ENCODE data around the gene CNGA1.

CNGA1 gene

GRCh38 chr4:48016141-48017107 is at the start of gene CNGA1, which contains the start of gene NIPAL1:
CNGA1 (minus strand) TSS chr4:48016681; CDS start chr4:47952689, 63,992 bp downstream.
NIPAL1 (plus strand) TSS chr4:48016772; CDS start chr4:48016840, 68 bp downstream.
- Histone ChIP-seq H3K4me3 (ENCODE audit: low read depth, low read length) (peak within 1 kb of the TSS; percentile 79), H3K4me1 (ENCODE audit: control insufficient read depth, insufficient read depth, low read length, unreplicated experiment) (no peaks in the 10 kb centered on the region), H3K36me3 (ENCODE audit: insufficient read depth, low read length) (no peaks in the 10 kb centered on the region), H3K27me3 (ENCODE audit: insufficient read depth, low read length) (no peaks in the 10 kb centered on the region), H2AFZ (ENCODE audit: low read length, unreplicated experiment) (peak within 1 kb of the TSS; percentile 96), H3K79me2 (ENCODE audit: control insufficient read depth, insufficient read depth, low read length, unreplicated experiment) (no peaks in the 10 kb centered on the region), H3K27ac (ENCODE audit: low read depth, low read length) (peak within 1 kb of the TSS; percentile 44; the same call in 1 of the 2 replicates)

DNA sequence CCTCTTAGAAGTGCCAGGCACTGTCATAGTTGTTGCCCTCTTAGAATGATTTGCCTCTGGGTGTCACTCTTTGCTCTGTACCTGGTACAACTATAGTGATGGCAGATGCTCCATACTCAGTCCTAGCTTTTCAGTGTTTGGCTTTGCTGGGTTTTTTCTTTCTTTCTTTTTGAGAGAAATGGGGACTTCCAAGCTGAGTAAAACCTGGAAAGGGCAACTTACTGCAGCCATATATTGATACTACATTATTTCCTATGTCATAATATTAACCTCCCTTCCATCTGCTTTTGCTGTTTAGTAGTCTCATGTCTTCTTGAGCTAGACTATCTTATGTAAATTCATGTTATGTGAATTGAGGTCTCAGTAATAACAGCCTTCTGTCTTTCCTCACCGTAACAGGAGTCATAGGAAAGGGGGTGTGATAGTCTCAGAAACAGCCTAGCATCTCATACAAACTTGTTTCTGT is 49.1 kb upstream of the CNGA1 start:
- no peak overlapping the region for H3K4me3 ChIP-seq (ENCODE audit: low read depth, low read length)
- no peaks in the 10 kb centered on the region for H3K27me3 ChIP-seq (ENCODE audit: insufficient read depth, low read length)
- H2AFZ ChIP-seq (ENCODE audit: low read length, unreplicated experiment): no peak overlapping the region
- no peaks in the 10 kb centered on the region for H3K4me1 ChIP-seq (ENCODE audit: control insufficient read depth, insufficient read depth, low read length, unreplicated experiment)
- no peaks in the 10 kb centered on the region for H3K79me2 ChIP-seq (ENCODE audit: control insufficient read depth, insufficient read depth, low read length, unreplicated experiment)
- H3K27ac ChIP-seq (ENCODE audit: low read depth, low read length): no peak overlapping the region
- H3K36me3 ChIP-seq (ENCODE audit: insufficient read depth, low read length): no peaks in the 10 kb centered on the region

GRCh38 chr4:48064349-48064748 is 47.9 kb upstream of the CNGA1 start:
- no peaks in the 10 kb centered on the region for H3K27me3 ChIP-seq (ENCODE audit: insufficient read depth, low read length)

DNA sequence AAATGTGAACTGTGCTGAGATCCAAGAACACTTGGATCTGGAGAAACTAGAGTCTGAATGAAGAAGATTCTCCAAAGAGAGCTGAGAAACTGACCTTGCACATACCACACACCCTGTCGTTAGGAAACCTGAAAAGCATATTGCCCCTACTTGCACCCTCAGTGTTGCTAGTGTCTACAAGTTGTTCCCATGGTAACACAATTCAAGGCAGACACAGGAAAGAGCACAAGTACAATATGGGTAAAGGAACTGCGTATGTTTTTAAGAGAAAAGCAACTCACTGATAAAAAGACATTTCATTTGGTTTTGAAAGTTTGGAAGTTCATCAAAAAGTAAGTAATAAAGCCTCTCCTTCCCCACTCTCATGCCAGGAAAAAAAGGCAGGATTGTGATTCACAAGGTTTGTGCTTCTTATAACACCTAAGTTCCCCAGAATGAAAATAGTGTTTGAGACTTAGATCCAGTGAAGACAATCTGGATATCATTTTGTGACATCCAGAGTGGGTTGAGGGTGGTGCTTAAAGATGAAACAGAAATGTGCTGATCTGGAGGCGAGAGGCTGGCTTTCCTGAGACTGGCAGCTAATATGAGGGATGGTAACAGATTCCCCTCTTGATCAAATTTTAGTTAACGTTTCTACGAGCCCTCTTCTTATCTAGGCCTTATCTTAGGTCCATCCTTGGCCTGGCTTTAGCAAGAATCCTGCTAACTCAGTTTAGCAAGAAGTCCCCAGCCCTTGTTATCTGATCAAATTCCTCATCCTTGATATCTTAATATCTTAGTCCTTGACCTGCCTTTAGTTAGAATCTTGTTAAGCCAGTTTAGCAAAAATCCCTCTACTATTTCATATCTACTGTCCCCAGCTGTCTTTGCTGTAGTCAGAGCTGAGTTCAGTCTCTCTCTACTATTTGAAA is 42.4 kb upstream of the CNGA1 start:
- H3K36me3 ChIP-seq (ENCODE audit: insufficient read depth, low read length): no peaks in the 10 kb centered on the region
- no peak overlapping the region for H2AFZ ChIP-seq (ENCODE audit: low read length, unreplicated experiment)
- H3K79me2 ChIP-seq (ENCODE audit: control insufficient read depth, insufficient read depth, low read length, unreplicated experiment): no peaks in the 10 kb centered on the region
- H3K4me1 ChIP-seq (ENCODE audit: control insufficient read depth, insufficient read depth, low read length, unreplicated experiment): no peaks in the 10 kb centered on the region
- no peak overlapping the region for H3K27ac ChIP-seq (ENCODE audit: low read depth, low read length)
- H3K4me3 ChIP-seq (ENCODE audit: low read depth, low read length): no peak overlapping the region
- H3K27me3 ChIP-seq (ENCODE audit: insufficient read depth, low read length): no peaks in the 10 kb centered on the region

More at GRCh38 chr4:48064349-48064748, 47.9 kb upstream of the CNGA1 start:
- Histone ChIP-seq H2AFZ (ENCODE audit: low read length, unreplicated experiment) (no peak overlapping the region), H3K27ac (ENCODE audit: low read depth, low read length) (no peak overlapping the region), H3K4me1 (ENCODE audit: control insufficient read depth, insufficient read depth, low read length, unreplicated experiment) (no peaks in the 10 kb centered on the region), H3K36me3 (ENCODE audit: insufficient read depth, low read length) (no peaks in the 10 kb centered on the region), H3K79me2 (ENCODE audit: control insufficient read depth, insufficient read depth, low read length, unreplicated experiment) (no peaks in the 10 kb centered on the region), H3K4me3 (ENCODE audit: low read depth, low read length) (no peak overlapping the region)

DNA sequence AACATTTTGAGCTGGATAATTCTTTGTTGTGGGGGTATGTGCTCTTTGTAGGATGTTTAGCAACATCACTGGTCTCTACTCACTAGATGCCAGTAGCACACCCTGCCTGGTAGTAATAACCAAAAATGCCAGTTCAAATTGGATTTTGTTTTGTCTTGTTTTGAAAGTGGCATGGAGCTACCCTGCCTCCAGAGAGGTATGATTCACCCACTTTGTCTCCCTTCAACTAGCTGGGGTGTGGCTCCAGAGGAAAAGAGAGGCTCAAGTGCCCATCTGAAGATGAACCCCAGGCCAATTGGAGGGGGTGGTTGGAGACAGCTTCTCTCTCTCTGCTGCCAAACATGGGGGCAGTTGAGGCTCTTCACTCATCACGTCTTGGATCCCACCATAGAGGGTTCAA is 34.6 kb upstream of the CNGA1 start:
- Histone ChIP-seq H3K27me3 (ENCODE audit: insufficient read depth, low read length) (peaks cover 17% of the 10 kb centered on the region; the same call in 1 of the 2 replicates), H3K4me1 (ENCODE audit: control insufficient read depth, insufficient read depth, low read length, unreplicated experiment) (no peaks in the 10 kb centered on the region), H3K79me2 (ENCODE audit: control insufficient read depth, insufficient read depth, low read length, unreplicated experiment) (no peaks in the 10 kb centered on the region), H3K36me3 (ENCODE audit: insufficient read depth, low read length) (no peaks in the 10 kb centered on the region), H3K4me3 (ENCODE audit: low read depth, low read length) (no peak overlapping the region), H2AFZ (ENCODE audit: low read length, unreplicated experiment) (no peak overlapping the region), H3K27ac (ENCODE audit: low read depth, low read length) (no peak overlapping the region)

- no peaks in the 10 kb centered on the region for H3K4me1 ChIP-seq (ENCODE audit: control insufficient read depth, insufficient read depth, low read length, unreplicated experiment)
- H3K36me3 ChIP-seq (ENCODE audit: insufficient read depth, low read length): no peaks in the 10 kb centered on the region
- H3K27ac ChIP-seq (ENCODE audit: low read depth, low read length): no peak overlapping the region
- H3K4me3 ChIP-seq (ENCODE audit: low read depth, low read length): no peak overlapping the region
- peaks cover 27% of the 10 kb centered on the region for H3K27me3 ChIP-seq (ENCODE audit: insufficient read depth, low read length)
- no peaks in the 10 kb centered on the region for H3K79me2 ChIP-seq (ENCODE audit: control insufficient read depth, insufficient read depth, low read length, unreplicated experiment)
- H2AFZ ChIP-seq (ENCODE audit: low read length, unreplicated experiment): no peak overlapping the region
Observed at GRCh38 chr4:48049483-48049882, 33.0 kb upstream of the CNGA1 start.

DNA sequence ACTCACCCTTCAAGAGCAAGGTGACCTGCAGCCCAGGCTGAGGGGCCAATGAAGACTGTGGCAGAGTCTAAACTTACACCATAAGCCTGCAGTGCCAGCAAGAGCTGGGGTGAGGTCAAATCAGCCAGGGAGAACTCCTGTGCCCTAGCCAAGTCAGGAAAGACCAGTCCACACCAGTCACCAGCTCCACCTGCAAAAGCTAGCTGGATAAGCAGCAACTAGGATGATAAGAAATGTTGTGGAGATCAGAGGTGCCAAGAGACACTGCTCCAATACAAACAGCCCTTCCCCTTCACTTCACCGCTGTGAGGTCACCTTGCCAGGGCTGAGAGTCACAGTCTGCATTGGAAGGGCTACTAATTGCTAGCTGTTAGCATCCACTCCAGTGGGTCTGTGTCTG is 31.4 kb upstream of the CNGA1 start:
- Histone ChIP-seq H3K79me2 (ENCODE audit: control insufficient read depth, insufficient read depth, low read length, unreplicated experiment) (no peaks in the 10 kb centered on the region), H3K4me3 (ENCODE audit: low read depth, low read length) (no peak overlapping the region), H3K27me3 (ENCODE audit: insufficient read depth, low read length) (peaks cover 27% of the 10 kb centered on the region), H3K27ac (ENCODE audit: low read depth, low read length) (no peak overlapping the region), H3K4me1 (ENCODE audit: control insufficient read depth, insufficient read depth, low read length, unreplicated experiment) (no peaks in the 10 kb centered on the region), H3K36me3 (ENCODE audit: insufficient read depth, low read length) (no peaks in the 10 kb centered on the region), H2AFZ (ENCODE audit: low read length, unreplicated experiment) (no peak overlapping the region)

- Histone ChIP-seq H2AFZ (ENCODE audit: low read length, unreplicated experiment) (no peak overlapping the region), H3K27ac (ENCODE audit: low read depth, low read length) (no peak overlapping the region), H3K4me3 (ENCODE audit: low read depth, low read length) (no peak overlapping the region), H3K79me2 (ENCODE audit: control insufficient read depth, insufficient read depth, low read length, unreplicated experiment) (no peaks in the 10 kb centered on the region), H3K36me3 (ENCODE audit: insufficient read depth, low read length) (no peaks in the 10 kb centered on the region), H3K4me1 (ENCODE audit: control insufficient read depth, insufficient read depth, low read length, unreplicated experiment) (no peaks in the 10 kb centered on the region), H3K27me3 (ENCODE audit: insufficient read depth, low read length) (peaks cover 27% of the 10 kb centered on the region)
Observed at GRCh38 chr4:48047421-48047844, 31.0 kb upstream of the CNGA1 start.

- H3K27ac ChIP-seq (ENCODE audit: low read depth, low read length): no peak overlapping the region
- H3K79me2 ChIP-seq (ENCODE audit: control insufficient read depth, insufficient read depth, low read length, unreplicated experiment): no peaks in the 10 kb centered on the region
- H3K27me3 ChIP-seq (ENCODE audit: insufficient read depth, low read length): peaks cover 27% of the 10 kb centered on the region
- H3K36me3 ChIP-seq (ENCODE audit: insufficient read depth, low read length): no peaks in the 10 kb centered on the region
- no peak overlapping the region for H2AFZ ChIP-seq (ENCODE audit: low read length, unreplicated experiment)
- H3K4me1 ChIP-seq (ENCODE audit: control insufficient read depth, insufficient read depth, low read length, unreplicated experiment): no peaks in the 10 kb centered on the region
- H3K4me3 ChIP-seq (ENCODE audit: low read depth, low read length): no peak overlapping the region
Observed at GRCh38 chr4:48046059-48046458, 29.6 kb upstream of the CNGA1 start.

- Histone ChIP-seq H3K27me3 (ENCODE audit: insufficient read depth, low read length) (peaks cover 22% of the 10 kb centered on the region), H2AFZ (ENCODE audit: low read length, unreplicated experiment) (no peak overlapping the region), H3K36me3 (ENCODE audit: insufficient read depth, low read length) (no peaks in the 10 kb centered on the region), H3K79me2 (ENCODE audit: control insufficient read depth, insufficient read depth, low read length, unreplicated experiment) (no peaks in the 10 kb centered on the region), H3K4me3 (ENCODE audit: low read depth, low read length) (no peak overlapping the region), H3K4me1 (ENCODE audit: control insufficient read depth, insufficient read depth, low read length, unreplicated experiment) (no peaks in the 10 kb centered on the region), H3K27ac (ENCODE audit: low read depth, low read length) (no peak overlapping the region)
Observed at GRCh38 chr4:48044298-48044697, 27.8 kb upstream of the CNGA1 start.
